Medulla oblongata (tissue), 1 donor: Measurements from ENCODE around the gene KLF17.
"Not testable (repeated sequence)": the region's sequence is repeated elsewhere in the genome, so short reads cannot be mapped to it uniquely, and the experiment has no call there.

Source experiments
- DNase-seq: peaks from one replicate; pipeline ENCODE4 v3.0.0-alpha.2; 2015; ENCODE audit errors: extremely low spot score

KLF17 gene

DNA sequence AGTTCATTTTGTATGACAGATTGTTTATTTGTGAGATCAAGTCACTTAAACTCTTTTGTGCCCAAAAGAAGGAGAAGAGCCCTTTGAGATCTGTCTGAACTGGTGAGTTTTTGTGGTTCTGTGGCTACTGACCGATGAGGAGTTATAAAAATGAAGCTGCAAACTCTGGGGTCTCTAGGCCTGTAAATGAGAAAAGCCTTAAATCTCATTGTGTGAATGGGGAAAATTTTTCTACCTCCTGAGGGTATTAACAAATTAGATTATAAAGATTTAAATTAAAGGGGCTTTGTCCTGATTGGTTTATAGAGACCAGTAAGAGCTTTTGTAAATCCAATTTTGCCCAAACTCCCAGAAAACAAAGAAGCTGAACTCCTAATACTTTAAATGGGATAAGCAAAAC lies 9.7 kb upstream of the KLF17 start:
- no peak for DNase-seq

GRCh38 chr1:44110916-44111315 lies 7.7 kb upstream of the KLF17 start:
- DNase-seq = no peak

- DNase-seq = no peak
Measured at GRCh38 chr1:44111861-44112260, 6.8 kb upstream of the KLF17 start.

DNA sequence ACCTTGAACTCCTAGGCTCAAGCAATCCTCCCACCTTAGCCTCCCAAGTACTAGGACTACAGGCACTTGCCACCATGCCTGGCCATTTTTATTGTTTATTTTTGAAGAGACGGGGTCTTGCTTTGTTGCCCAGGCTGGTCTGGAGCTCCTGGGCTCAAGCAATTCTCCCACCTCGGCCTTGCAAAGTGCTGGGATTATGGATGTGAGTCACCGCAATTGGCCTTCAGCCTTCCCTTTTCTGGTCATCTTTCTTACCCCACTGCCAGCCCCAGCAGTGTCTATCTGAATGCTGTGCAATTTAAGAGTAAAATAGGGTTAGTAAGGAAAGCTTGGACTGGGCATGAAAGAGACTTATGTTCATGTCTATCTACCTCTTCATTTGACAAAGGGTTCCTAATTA lies 6.1 kb upstream of the KLF17 start:
- no peak for DNase-seq

DNA sequence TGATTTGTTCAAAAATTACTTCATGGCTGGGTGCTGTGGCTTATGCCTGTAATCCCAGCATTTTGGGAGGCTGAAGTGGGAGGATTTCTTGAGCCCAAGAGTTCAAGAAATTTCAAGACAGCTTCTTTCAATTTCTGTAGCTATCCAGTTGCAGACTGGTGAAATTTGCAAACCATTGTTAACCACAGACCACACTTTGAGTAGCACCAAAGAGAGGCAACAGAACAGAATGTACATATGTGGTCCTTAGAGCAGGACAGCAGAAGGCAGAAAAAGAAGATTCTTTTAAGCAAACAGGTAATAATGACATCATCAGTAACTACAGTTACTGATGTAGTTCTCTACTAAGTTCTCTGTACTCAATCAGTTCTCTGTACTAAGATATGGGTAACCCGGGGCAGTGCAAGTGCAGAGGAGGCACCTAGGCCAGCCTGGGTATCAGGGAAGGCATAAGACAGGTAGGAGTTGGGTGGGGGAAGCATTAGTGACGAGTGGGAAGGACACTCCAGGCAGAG lies 5.5 kb upstream of the KLF17 start:
- no peak for DNase-seq

- no peak for DNase-seq
Measured at GRCh38 chr1:44114098-44114497, 4.5 kb upstream of the KLF17 start.

GRCh38 chr1:44117272-44117671 lies 1.3 kb upstream of the KLF17 start:
- not testable (repeated sequence) for DNase-seq

- no peak for DNase-seq
Measured at GRCh38 chr1:44119525-44119924, 904 bp downstream of the KLF17 start.

- no peak for DNase-seq
Measured at GRCh38 chr1:44120398-44120949, 1.9 kb downstream of the KLF17 start.

- no peak for DNase-seq
Measured at GRCh38 chr1:44129616-44130500, 11.2 kb downstream of the KLF17 start.

- no peak for DNase-seq
Measured at GRCh38 chr1:44131411-44131810, 12.8 kb downstream of the KLF17 start.

GRCh38 chr1:44134071-44134920 lies 15.7 kb downstream of the KLF17 start:
- no peak for DNase-seq

DNA sequence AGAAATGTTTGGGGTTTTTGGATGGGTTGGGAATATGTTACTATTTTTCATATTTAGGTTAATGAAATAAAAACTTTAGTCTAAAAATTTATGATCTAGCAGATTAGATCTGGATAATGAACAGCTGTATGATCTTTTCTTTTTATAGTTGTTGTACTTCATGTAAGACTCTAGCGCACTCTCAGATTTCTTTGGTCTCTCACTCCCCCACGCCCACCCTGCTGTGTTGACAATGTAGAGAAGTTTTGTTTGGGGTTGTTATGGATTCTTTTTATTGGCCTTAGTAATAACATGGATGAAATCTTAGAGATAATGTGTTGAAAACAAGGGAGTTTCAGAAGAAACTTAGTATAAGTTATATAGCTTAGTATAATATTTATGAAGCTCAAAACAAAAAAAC lies 17.3 kb downstream of the KLF17 start:
- DNase-seq = no peak

DNA sequence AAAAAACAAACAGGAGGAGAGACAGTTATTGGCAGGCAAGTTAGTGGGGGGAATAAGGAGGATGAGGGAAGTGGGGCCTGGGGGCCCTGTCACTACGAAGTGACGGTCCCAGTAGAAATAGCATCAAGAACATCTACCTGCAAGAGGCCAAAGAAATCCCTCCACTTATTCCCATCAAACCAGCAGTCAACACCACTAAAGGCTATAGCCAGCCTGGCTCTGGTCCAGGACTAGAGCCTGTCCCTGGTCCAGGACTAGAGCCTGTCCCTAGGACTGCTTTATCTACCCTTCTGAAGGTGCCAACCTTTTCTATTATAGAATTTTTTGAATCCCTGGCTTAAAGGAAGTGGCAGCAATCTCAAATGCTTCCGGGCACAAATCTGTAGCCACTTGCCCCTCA lies 19.6 kb downstream of the KLF17 start:
- no peak for DNase-seq

- not testable (repeated sequence) for DNase-seq
Measured at GRCh38 chr1:44139565-44139964, 20.9 kb downstream of the KLF17 start.

DNA sequence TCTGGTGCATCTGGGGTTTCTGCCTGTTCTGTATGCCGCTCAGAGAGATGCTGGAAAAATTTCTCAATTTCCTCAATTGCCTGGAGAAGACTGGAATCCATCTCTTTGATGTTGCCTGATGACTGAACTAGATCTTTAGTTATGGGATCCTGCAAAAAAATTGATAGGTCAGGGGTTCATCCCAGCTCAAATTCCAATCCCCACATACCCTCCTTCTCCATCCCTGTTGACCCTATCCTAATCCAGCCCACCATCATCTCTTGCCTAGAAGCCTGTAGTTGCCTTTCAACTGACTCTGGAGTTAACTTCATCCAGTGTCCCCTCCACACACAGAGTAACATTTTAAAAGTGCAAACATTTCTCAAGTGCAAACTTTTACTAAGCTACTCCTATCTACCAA lies 22.9 kb downstream of the KLF17 start, which contains the start of gene KLF18:
Gene KLF18 (minus strand): TSS at position 101 of the 400 bp plus-strand sequence. CDS start 0 bp downstream, at position 101.
- DNase-seq = no peak

- DNase-seq = no peak
Measured at GRCh38 chr1:44144962-44145756, 26.5 kb downstream of the KLF17 start.

DNA sequence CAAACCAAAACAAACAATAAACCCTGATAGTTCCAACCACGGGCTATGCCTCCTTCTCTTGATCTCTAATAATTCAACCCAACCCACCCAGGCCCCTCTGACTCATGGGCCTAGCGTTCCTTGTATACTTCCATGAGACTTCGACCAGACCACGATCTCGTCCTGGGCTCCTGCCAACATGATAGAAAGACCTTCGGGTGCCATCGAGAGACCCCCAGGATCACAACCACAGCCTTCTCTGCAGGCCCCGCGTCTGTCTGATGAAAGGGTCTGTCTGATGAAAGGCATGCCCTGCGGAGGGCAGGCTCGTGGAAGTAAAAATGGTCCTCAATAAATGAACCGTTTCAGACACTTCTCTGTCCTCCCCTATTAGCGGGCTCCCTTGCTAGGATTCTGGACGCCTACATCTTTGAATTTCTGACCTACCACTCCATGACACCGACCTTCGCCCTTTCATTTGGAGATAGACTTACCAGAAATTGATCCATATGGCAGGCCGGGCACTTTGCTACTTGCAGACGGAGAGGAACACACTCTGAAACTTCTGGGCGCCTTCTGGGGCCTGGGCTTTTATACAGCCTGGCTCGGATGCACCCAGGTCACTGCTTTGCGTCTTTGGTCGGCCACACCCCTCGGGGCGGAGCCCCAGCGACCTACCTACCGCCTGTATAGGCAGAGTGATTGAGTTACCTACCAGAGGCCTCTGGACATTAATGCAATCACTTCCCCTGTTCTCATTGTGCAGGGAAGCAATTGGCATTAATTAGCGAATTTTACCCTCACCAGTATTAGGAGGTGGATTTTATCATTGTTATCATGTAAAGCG lies 28.1 kb downstream of the KLF17 start:
- no peak for DNase-seq

DNA sequence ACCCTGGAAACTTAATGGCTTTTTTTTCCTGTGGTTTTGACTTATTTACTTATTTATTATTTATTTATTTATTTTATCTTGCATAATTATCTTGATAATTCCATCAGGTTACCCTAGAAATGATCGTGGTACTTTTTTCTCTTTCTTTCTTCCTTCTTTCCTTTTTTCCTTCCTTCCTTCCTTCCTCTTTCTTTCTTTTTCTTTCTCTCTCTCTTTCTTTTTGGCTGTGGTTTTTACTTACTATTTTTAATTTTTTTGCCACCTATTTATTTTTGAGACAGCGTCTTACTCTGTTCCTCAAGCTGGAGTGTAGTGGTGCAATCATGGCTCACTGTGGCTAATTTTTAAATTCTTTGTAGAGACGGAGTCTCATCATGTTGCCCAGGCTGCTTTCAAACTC lies 29.0 kb downstream of the KLF17 start:
- no peak for DNase-seq

DNA sequence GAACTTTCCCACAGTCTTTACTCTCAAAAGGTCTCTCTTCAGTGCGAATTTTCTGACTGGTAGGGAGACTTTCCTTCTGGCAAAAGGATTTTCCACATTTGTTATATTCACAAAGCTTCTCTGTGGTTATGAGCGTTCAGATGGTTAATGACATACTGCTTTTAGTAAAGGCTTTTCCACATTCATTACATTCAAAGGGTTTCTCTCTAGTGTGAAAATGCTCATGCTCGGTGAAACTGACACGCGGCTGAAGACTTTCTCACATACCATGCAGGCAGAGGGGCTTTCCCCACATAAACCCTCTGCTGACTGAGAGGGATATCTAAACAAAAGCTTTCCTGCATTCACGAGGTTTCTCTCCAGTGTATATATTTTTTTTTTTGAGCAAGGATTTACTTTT lies 32.7 kb downstream of the KLF17 start:
- no peak for DNase-seq
